ENCODE data around the gene RUNX1. TPM values are rescaled to one million over a fixed set of nuclear protein-coding genes. Genes with fewer than 3 reads are reported as not detected.

The RUNX1 gene
- total and polyA plus RNA-seq, 4 donors, result 23.3 to 100 (median 33.4) TPM

GRCh38 chr21:34803782-34804370 lies 245.2 kb downstream of the RUNX1 start:
- no peak for TF ChIP-seq CTCF (IDR thresholded peaks at IDR 0.05; ENCODE audit: control extremely low read depth, extremely low read depth)
- Histone ChIP-seq H3K4me1 (ENCODE audit: control insufficient read depth in 5 of 5, insufficient read depth in 5 of 5, low read length in 5 of 5) (peaks cover 0 to 13% (median 0%) of the 10 kb centered on the region in 5 donors), H3K9me3 (ENCODE audit: control insufficient read depth in 4 of 4, insufficient read depth in 3 of 4, low read length in 3 of 4) (no peaks in the 10 kb centered on the region), H3K4me3 (no peak overlapping the region), H3K36me3 (ENCODE audit: control insufficient read depth in 4 of 4, insufficient read depth in 4 of 4, low read length in 4 of 4) (peaks cover 0 to 2% (median 0%) of the 10 kb centered on the region in 4 donors), H3K27ac (ENCODE audit: low read depth in 1 of 2, low read length in 1 of 2) (no peak overlapping the region), H3K9ac (ENCODE audit: insufficient read depth in 1 of 2, low read length in 2 of 2) (no peak overlapping the region), H3K27me3 (ENCODE audit: control insufficient read depth in 3 of 3, insufficient read depth in 3 of 3, low read length in 2 of 3) (no peaks in the 10 kb centered on the region)
- 68 to 74% methylated on average over 2 of the region's 2 CpGs for WGBS, 2 donors
- DNase-seq, result no peak
- ATAC-seq (ENCODE audit: insufficient read depth, low FRiP score), result no peak

GRCh38 chr21:34802180-34802899 lies 246.8 kb downstream of the RUNX1 start:
- DNase-seq, result no peak
- Histone ChIP-seq H3K27ac (ENCODE audit: low read depth in 1 of 2, low read length in 1 of 2) (no peak overlapping the region), H3K4me3 (no peak overlapping the region), H3K27me3 (ENCODE audit: control insufficient read depth in 3 of 3, insufficient read depth in 3 of 3, low read length in 2 of 3) (no peaks in the 10 kb centered on the region), H3K4me1 (ENCODE audit: control insufficient read depth in 5 of 5, insufficient read depth in 5 of 5, low read length in 5 of 5) (peaks cover 0 to 14% (median 0%) of the 10 kb centered on the region in 5 donors), H3K9me3 (ENCODE audit: control insufficient read depth in 4 of 4, insufficient read depth in 3 of 4, low read length in 3 of 4) (no peaks in the 10 kb centered on the region), H3K36me3 (ENCODE audit: control insufficient read depth in 4 of 4, insufficient read depth in 4 of 4, low read length in 4 of 4) (peaks cover 0 to 11% (median 2%) of the 10 kb centered on the region in 4 donors), H3K9ac (ENCODE audit: insufficient read depth in 1 of 2, low read length in 2 of 2) (no peak overlapping the region)
- WGBS, 2 donors, result 86 to 96% methylated on average over 1 of the region's 1 CpG
- no peak for ATAC-seq (ENCODE audit: insufficient read depth, low FRiP score)
- TF ChIP-seq CTCF (IDR thresholded peaks at IDR 0.05; ENCODE audit: control extremely low read depth, extremely low read depth), result no peak

DNA sequence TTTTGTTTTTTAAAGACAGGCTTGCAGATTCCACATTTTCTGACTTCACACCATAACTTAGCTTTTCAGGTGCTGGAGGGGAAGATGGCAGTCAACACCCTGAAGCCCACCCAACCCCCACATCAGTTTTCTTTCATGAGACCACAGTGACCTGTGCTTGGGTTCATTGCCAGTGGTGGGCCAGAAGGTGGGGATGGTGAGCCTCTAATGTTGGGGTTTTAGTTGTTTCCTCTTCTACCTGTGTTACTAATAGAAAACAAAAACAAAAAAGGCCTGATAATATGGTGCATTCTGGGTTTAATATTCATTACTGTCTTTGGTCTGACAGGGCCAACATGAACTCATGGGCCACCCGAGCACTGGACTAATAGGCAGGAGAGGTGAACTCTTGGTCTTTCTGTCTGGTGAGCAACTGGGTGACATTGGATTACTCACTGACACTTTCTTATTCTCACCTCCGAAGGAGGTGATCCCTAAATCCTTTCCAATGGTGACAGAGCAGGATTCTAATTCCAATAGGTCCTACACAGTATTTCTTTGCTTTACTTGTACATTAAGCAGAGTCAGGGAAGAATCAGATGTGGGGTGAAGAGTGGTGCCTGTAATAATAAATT lies 247.5 kb downstream of the RUNX1 start:
- Histone ChIP-seq H3K4me3 (no peak overlapping the region), H3K27me3 (ENCODE audit: control insufficient read depth in 3 of 3, insufficient read depth in 3 of 3, low read length in 2 of 3) (no peaks in the 10 kb centered on the region), H3K36me3 (ENCODE audit: control insufficient read depth in 4 of 4, insufficient read depth in 4 of 4, low read length in 4 of 4) (peaks cover 0 to 11% (median 2%) of the 10 kb centered on the region in 4 donors), H3K9ac (ENCODE audit: insufficient read depth in 1 of 2, low read length in 2 of 2) (no peak overlapping the region), H3K4me1 (ENCODE audit: control insufficient read depth in 5 of 5, insufficient read depth in 5 of 5, low read length in 5 of 5) (peaks cover 0 to 14% (median 0%) of the 10 kb centered on the region in 5 donors), H3K9me3 (ENCODE audit: control insufficient read depth in 4 of 4, insufficient read depth in 3 of 4, low read length in 3 of 4) (no peaks in the 10 kb centered on the region), H3K27ac (ENCODE audit: low read depth in 1 of 2, low read length in 1 of 2) (no peak overlapping the region)
- DNase-seq (peak in 1 of 3 donors; percentile 14), ATAC-seq (ENCODE audit: insufficient read depth, low FRiP score) (no peak)
- WGBS, 2 donors, result 54 to 66% methylated on average over 2 of the region's 2 CpGs
- TF ChIP-seq CTCF (IDR thresholded peaks at IDR 0.05; ENCODE audit: control extremely low read depth, extremely low read depth), result peak; percentile 2

Data from lung (tissue), 12 donors.